Neuronal stem cell (in vitro differentiated cells): Measurements from ENCODE around the gene INPP1.

Experiments
- DNase-seq: peaks from one replicate; pipeline ENCODE4 v3.0.0-alpha.2; 2013; ENCODE audit warnings: low spot score
- H2AFZ ChIP-seq: one replicate; pipeline ENCODE4 v1.6.1; 2013; ENCODE audit warnings: mild to moderate bottlenecking, low read length, inconsistent platforms
- H2AK5ac ChIP-seq: 2 replicates; pipeline ENCODE4 v1.6.1; 2013; ENCODE audit warnings: low read depth, mild to moderate bottlenecking, inconsistent platforms, low read length, moderate library complexity, mixed read lengths
- H2BK120ac ChIP-seq: 2 replicates; pipeline ENCODE4 v1.6.1; 2013; ENCODE audit warnings: low read depth, mild to moderate bottlenecking, inconsistent platforms, low read length, moderate library complexity, mixed read lengths
- H2BK12ac ChIP-seq: one replicate; pipeline ENCODE4 v1.6.1; 2013; ENCODE audit warnings: low read length, inconsistent platforms
- H2BK15ac ChIP-seq: 2 replicates; pipeline ENCODE4 v1.6.1; 2013; ENCODE audit warnings: mild to moderate bottlenecking, low read length, inconsistent platforms, mixed read lengths
- H2BK5ac ChIP-seq: one replicate; pipeline ENCODE4 v1.6.1; 2013; ENCODE audit warnings: inconsistent platforms, mild to moderate bottlenecking, low read length, moderate library complexity
- H3K14ac ChIP-seq: one replicate; pipeline ENCODE4 v1.6.1; 2013; ENCODE audit warnings: low read length, inconsistent platforms
- H3K18ac ChIP-seq: 2 replicates; pipeline ENCODE4 v1.6.1; 2013; ENCODE audit warnings: low read length, inconsistent platforms
- H3K23ac ChIP-seq: 2 replicates; pipeline ENCODE4 v1.6.1; 2013; ENCODE audit warnings: low read depth, mild to moderate bottlenecking, mixed read lengths, low read length, inconsistent platforms; ENCODE audit not compliant: poor library complexity
- H3K27ac ChIP-seq: replicated peaks from 3 replicates; pipeline ENCODE4 v1.5.1; 2013; ENCODE audit warnings: low read length, inconsistent platforms
- H3K27me3 ChIP-seq, 3 experiments: 2 replicates each; pipeline ENCODE4 v1.6.1; 2013; ENCODE audit warnings: low read length in 3 of 3, mild to moderate bottlenecking in 2 of 3, inconsistent platforms in 1 of 3, low read depth in 1 of 3, mixed read lengths in 1 of 3, moderate library complexity in 1 of 3; ENCODE audit not compliant: control insufficient read depth in 3 of 3, insufficient read depth in 3 of 3
- H3K36me3 ChIP-seq, 2 donors: replicated peaks in 1 of 2; 2 replicates each; pipeline ENCODE4 v1.6.1; 2013; ENCODE audit warnings: low read length in 2 of 2; ENCODE audit not compliant: control insufficient read depth in 2 of 2, insufficient read depth in 2 of 2
- H3K4ac ChIP-seq: 2 replicates; pipeline ENCODE4 v1.6.1; 2013; ENCODE audit warnings: inconsistent platforms, mild to moderate bottlenecking, low read length, moderate library complexity
- H3K4me1 ChIP-seq, 2 donors: 1 replicate in 1 of 2; 2 replicates in 1 of 2; pipeline ENCODE4 v1.6.1; 2013; ENCODE audit warnings: low read length in 2 of 2, low read depth in 1 of 2; ENCODE audit not compliant: control insufficient read depth in 2 of 2, insufficient read depth in 1 of 2
- H3K4me2 ChIP-seq: one replicate; pipeline ENCODE4 v1.6.1; 2013; ENCODE audit warnings: mild to moderate bottlenecking, low read length, inconsistent platforms; ENCODE audit not compliant: insufficient read depth, poor library complexity, severe bottlenecking
- H3K4me3 ChIP-seq, 2 donors: 2 replicates each; pipeline ENCODE4 v1.5.1; 2013; ENCODE audit warnings: low read length in 2 of 2, mild to moderate bottlenecking in 2 of 2, inconsistent platforms in 1 of 2, moderate library complexity in 1 of 2
- H3K79me1 ChIP-seq: one replicate; pipeline ENCODE4 v1.6.1; 2013; ENCODE audit warnings: low read depth, mild to moderate bottlenecking, inconsistent platforms, low read length, moderate library complexity
- H3K9ac ChIP-seq: one replicate; pipeline ENCODE4 v1.6.1; 2013; ENCODE audit warnings: mild to moderate bottlenecking, low read depth, low read length, inconsistent platforms; ENCODE audit not compliant: poor library complexity
- H3K9me3 ChIP-seq, 2 donors: replicated peaks in 1 of 2; 2 replicates each; pipeline versions ENCODE3 to v1.6.1; 2013; ENCODE audit warnings: low read length in 2 of 2, mild to moderate bottlenecking in 2 of 2, inconsistent platforms in 1 of 2, low read depth in 1 of 2, mixed read lengths in 1 of 2, moderate library complexity in 1 of 2; ENCODE audit not compliant: control insufficient read depth in 2 of 2, insufficient read depth in 1 of 2
- H4K8ac ChIP-seq: one replicate; pipeline ENCODE4 v1.6.1; 2013; ENCODE audit warnings: low read depth, mild to moderate bottlenecking, inconsistent platforms, low read length, moderate library complexity
- H4K91ac ChIP-seq: one replicate; pipeline ENCODE4 v1.6.1; 2013; ENCODE audit warnings: low read length, low read depth, mild to moderate bottlenecking, inconsistent platforms; ENCODE audit not compliant: poor library complexity
- WGBS, 2 donors: extraction: QIAGEN DNeasy Blood & Tissue Kit; methylation state at CpG; one replicate each; pipeline ENCODE4 v1.1.7; 2013; ENCODE audit warnings: missing lambda C conversion rate in 2 of 2, mixed read lengths in 1 of 2; ENCODE audit not compliant: insufficient read length in 2 of 2, insufficient replicate concordance in 1 of 2; ENCODE audit errors: extremely low coverage in 2 of 2; 5-methylcytosine and 5-hydroxymethylcytosine counted together

Gene INPP1

GRCh38 chr2:190407246-190407661 is 63.9 kb downstream of the INPP1 start:
- H2BK15ac ChIP-seq, result no peak overlapping the region
- no peak overlapping the region for H3K18ac ChIP-seq
- H3K9me3 ChIP-seq, result peaks cover 0 to 3% of the 10 kb centered on the region in 2 donors
- peak overlapping the region; percentile 91 for H2AFZ ChIP-seq
- no peak overlapping the region for H3K4me3 ChIP-seq
- H3K4ac ChIP-seq, result no peak overlapping the region
- no peak overlapping the region for H4K8ac ChIP-seq
- no peak overlapping the region for H3K9ac ChIP-seq
- no peak overlapping the region for H3K27ac ChIP-seq
- no peak overlapping the region for H2BK120ac ChIP-seq
- peak overlapping the region; percentile 81 for H3K4me2 ChIP-seq
- H2BK5ac ChIP-seq, result no peak overlapping the region
- peak; percentile 15 for DNase-seq
- peaks cover 6 to 9% of the 10 kb centered on the region in 2 donors for H3K4me1 ChIP-seq
- H3K79me1 ChIP-seq, result no peaks in the 10 kb centered on the region
- H3K27me3 ChIP-seq, result peaks cover 3 to 73% (median 19%) of the 10 kb centered on the region in 3 experiments
- H3K14ac ChIP-seq, result no peak overlapping the region
- WGBS, 2 donors, result no CpG with 5 or more reads among the region's 11 CpGs
- no peak overlapping the region for H3K23ac ChIP-seq
- no peak overlapping the region for H4K91ac ChIP-seq
- no peaks in the 10 kb centered on the region for H3K36me3 ChIP-seq
- H2AK5ac ChIP-seq, result no peak overlapping the region
- no peak overlapping the region for H2BK12ac ChIP-seq

- no peak within 1 kb of the TSS for H3K4ac ChIP-seq
- H2AFZ ChIP-seq, result peak within 1 kb of the TSS; percentile 91
- peaks cover 6 to 9% of the 10 kb centered on the region in 2 donors for H3K4me1 ChIP-seq
- no peak within 1 kb of the TSS for H2BK5ac ChIP-seq
- no peak within 1 kb of the TSS for H4K8ac ChIP-seq
- H2BK15ac ChIP-seq, result no peak within 1 kb of the TSS
- H3K4me3 ChIP-seq, result peak within 1 kb of the TSS; percentile 47 to 83
- H3K36me3 ChIP-seq, result no peaks in the 10 kb centered on the region
- H3K23ac ChIP-seq, result peak within 1 kb of the TSS; percentile 27
- no peak within 1 kb of the TSS for H2BK120ac ChIP-seq
- H4K91ac ChIP-seq, result no peak within 1 kb of the TSS
- peak within 1 kb of the TSS; percentile 83 for H3K18ac ChIP-seq
- H3K9me3 ChIP-seq, result peaks cover 0 to 3% of the 10 kb centered on the region in 2 donors
- H3K79me1 ChIP-seq, result no peaks in the 10 kb centered on the region
- no CpG with 5 or more reads among the region's 98 CpGs for WGBS, 2 donors
- no peak within 1 kb of the TSS for H3K27ac ChIP-seq
- peak; percentile 40 for DNase-seq
- H3K27me3 ChIP-seq, result peaks cover 3 to 79% (median 19%) of the 10 kb centered on the region in 3 experiments
- H3K14ac ChIP-seq, result peak within 1 kb of the TSS; percentile 58
- peak within 1 kb of the TSS; percentile 51 for H3K9ac ChIP-seq
- H3K4me2 ChIP-seq, result peak within 1 kb of the TSS; percentile 81
- no peak within 1 kb of the TSS for H2AK5ac ChIP-seq
- H2BK12ac ChIP-seq, result no peak within 1 kb of the TSS
These were observed 64.5 kb downstream of the INPP1 start, which contains the start of gene MFSD6 for GRCh38 chr2:190407662-190408537. Gene MFSD6, plus strand, starts transcription at chr2:190408355. Its CDS starts 27,675 bp downstream, at chr2:190436030.

- Histone ChIP-seq H2BK120ac (no peak overlapping the region), H3K79me1 (no peaks in the 10 kb centered on the region), H3K14ac (peak overlapping the region; percentile 58), H2BK15ac (no peak overlapping the region), H2BK5ac (no peak overlapping the region), H4K8ac (no peak overlapping the region), H3K18ac (peak overlapping the region; percentile 83), H3K27me3 (peaks cover 3 to 86% (median 19%) of the 10 kb centered on the region in 3 experiments), H2AFZ (peak overlapping the region; percentile 91), H3K9me3 (peaks cover 0 to 3% of the 10 kb centered on the region in 2 donors), H3K4me2 (peak overlapping the region; percentile 81), H3K4me3 (peak overlapping the region; percentile 47 to 83), H2BK12ac (no peak overlapping the region), H2AK5ac (no peak overlapping the region), H3K4ac (no peak overlapping the region), H3K4me1 (peaks cover 6 to 9% of the 10 kb centered on the region in 2 donors), H3K27ac (no peak overlapping the region), H3K9ac (peak overlapping the region; percentile 30), H4K91ac (no peak overlapping the region), H3K36me3 (no peaks in the 10 kb centered on the region), H3K23ac (peak overlapping the region; percentile 27)
- peak; percentile 20 for DNase-seq
- no CpG with 5 or more reads among the region's 54 CpGs for WGBS, 2 donors
These were observed 65.3 kb downstream of the INPP1 start for GRCh38 chr2:190408538-190409271.

GRCh38 chr2:190409616-190410015 is 66.2 kb downstream of the INPP1 start:
- Histone ChIP-seq H3K4me2 (no peak overlapping the region), H3K36me3 (no peaks in the 10 kb centered on the region), H4K91ac (no peak overlapping the region), H3K4ac (no peak overlapping the region), H2BK15ac (no peak overlapping the region), H3K4me1 (peaks cover 6 to 9% of the 10 kb centered on the region in 2 donors), H3K23ac (no peak overlapping the region), H3K27ac (no peak overlapping the region), H3K27me3 (peaks cover 3 to 80% (median 19%) of the 10 kb centered on the region in 3 experiments), H3K14ac (no peak overlapping the region), H2BK120ac (no peak overlapping the region), H2BK5ac (no peak overlapping the region), H3K4me3 (no peak overlapping the region), H2BK12ac (no peak overlapping the region), H3K9me3 (peaks cover 0 to 3% of the 10 kb centered on the region in 2 donors), H3K9ac (no peak overlapping the region), H3K79me1 (no peaks in the 10 kb centered on the region), H2AFZ (no peak overlapping the region), H4K8ac (no peak overlapping the region), H3K18ac (no peak overlapping the region), H2AK5ac (no peak overlapping the region)
- whole genome bisulfite sequencing, 2 donors, result no CpG with 5 or more reads among the region's 2 CpGs
- DNase-seq, result no peak
